H1 (cell line): ENCODE measurements around the gene GRID2. TPM values are rescaled to one million over a fixed set of nuclear protein-coding genes. Genes with fewer than 3 reads are reported as not detected.

Source experiments
- CBX5 ChIP-seq: fragments of 300-800, 300-1000 bp; sonication (generic); IDR thresholded peaks from 2 replicates; pipeline ENCODE4 v1.7.1; 2016; ENCODE audit warnings: antibody characterized with exemption, low read length, low read depth
- CHD7 ChIP-seq: fragments of 300-600 bp; sonication (generic); IDR thresholded peaks from 2 replicates; pipeline ENCODE4 v1.7.1; 2012; ENCODE audit warnings: low read length, moderate library complexity, mild to moderate bottlenecking, inconsistent platforms; ENCODE audit not compliant: insufficient replicate concordance
- CREB1 ChIP-seq: IDR thresholded peaks from 2 replicates; pipeline ENCODE4 v1.6.1; 2012; ENCODE audit warnings: inconsistent platforms
- EP300 ChIP-seq, 2 experiments: IDR thresholded peaks; 1 replicate in 1 of 2; 2 replicates in 1 of 2; pipeline ENCODE4 v1.6.1; 2011 to 2012; ENCODE audit warnings: low read depth in 2 of 2, low read length in 2 of 2, mild to moderate bottlenecking in 2 of 2, borderline replicate concordance in 1 of 2, inconsistent platforms in 1 of 2, moderate library complexity in 1 of 2
- JUN ChIP-seq: IDR thresholded peaks from 2 replicates; pipeline ENCODE4 v1.6.1; 2011; ENCODE audit warnings: low read depth, mild to moderate bottlenecking, improper control_type of control experiment, low read length
- MAFK ChIP-seq: IDR thresholded peaks from 2 replicates; pipeline ENCODE4 v1.6.1; 2012; ENCODE audit warnings: low read depth, mild to moderate bottlenecking, improper control_type of control experiment, low read length
- PHF8 ChIP-seq: fragments of 200-600 bp; sonication (generic); conservative IDR thresholded peaks from 2 replicates; pipeline ENCODE4 v1.7.1; 2012; ENCODE audit warnings: low read depth, mild to moderate bottlenecking, inconsistent platforms, low read length, moderate library complexity
- RBBP5 ChIP-seq: IDR thresholded peaks from 2 replicates; pipeline ENCODE4 v1.7.1; 2012; ENCODE audit warnings: low read depth, mild to moderate bottlenecking, inconsistent platforms, low read length, moderate library complexity, borderline replicate concordance
- SP4 ChIP-seq: IDR thresholded peaks from 2 replicates; pipeline ENCODE4 v1.6.1; 2012; ENCODE audit warnings: low read length, inconsistent platforms
- SRF ChIP-seq: IDR thresholded peaks from 2 replicates; pipeline ENCODE4 v1.6.1; 2011; ENCODE audit warnings: mild to moderate bottlenecking, low read depth, low read length, moderate library complexity
- USF2 ChIP-seq: IDR thresholded peaks from 2 replicates; pipeline ENCODE4 v1.6.1; 2011; ENCODE audit warnings: low read length, improper control_type of control experiment
- polyA plus RNA-seq, 7 experiments: library from polyadenylated mRNA; depleted of rRNA in 3 of 7; stranded (reverse) in 5 of 7; unstranded in 2 of 7; fragments of >200 nt in 5 of 7; fragments of 200-250 nt in 2 of 7; gene quantifications; 1 replicate in 5 of 7; 2 replicates in 1 of 7; 4 replicates in 1 of 7; pipeline versions ENCODE4 v1.2.1 to v1.2.3, GENCODE V29; 2011 to 2013; ENCODE audit warnings: missing spikeins in 2 of 7, mixed read lengths in 2 of 7
- total RNA-seq: library from RNA; stranded (reverse); fragmentation: NEBNext Ultra II Directional; extraction: Animal tissue kit (Norgen Biotek cat#: 25700); gene quantifications from 2 replicates; pipeline ENCODE4 v1.2.1, GENCODE V29; 2021

The GRID2 gene
- total and polyA plus RNA-seq, 2 of the 8 experiments (the other 6 are each of a cell fraction or from before 2014, with no cell fraction given): 31.1 to 81.9 TPM

GRCh38 chr4:92433272-92433758 lies 129.5 kb downstream of the GRID2 start (continued):
- no peak for TF ChIP-seq CHD7
- no peak for TF ChIP-seq JUN
- no peak for TF ChIP-seq USF2
- no peak for TF ChIP-seq RBBP5
- TF ChIP-seq SP4: no peak
- no peak for TF ChIP-seq CBX5
- no peak for TF ChIP-seq SRF
- TF ChIP-seq CREB1: no peak
- TF ChIP-seq MAFK: no peak
- peak in 1 of 2 experiments; percentile 62; a peak in 1 of 3 replicates for TF ChIP-seq EP300 (IDR thresholded peaks at IDR 0.05; ENCODE audit: borderline replicate concordance in 1 of 2, low read depth in 2 of 2, low read length in 2 of 2)
- TF ChIP-seq PHF8: no peak
